RWPE2 (cell line): Measurements from ENCODE around the gene EMX1.

Experiments used
- ATAC-seq: fragments of 200-7000 bp; cut with Tn5 transposase; 3 replicates; pipeline ENCODE4 v1.9.1; 2021; ENCODE audit warnings: low read depth
- DNase-seq: peaks from one replicate; pipeline ENCODE4 v3.0.0-alpha.2; 2020; ENCODE audit warnings: low spot score
- H3K27ac ChIP-seq: fragments of 450-650 bp; 2 replicates; pipeline ENCODE4 v1.5.1; 2017; ENCODE audit warnings: mild to moderate bottlenecking; ENCODE audit not compliant: poor library complexity, severe bottlenecking
- H3K27me3 ChIP-seq: fragments of 250-450 bp; sonication (Bioruptor Pico); 2 replicates; pipeline ENCODE4 v1.5.1; 2021; ENCODE audit warnings: mild to moderate bottlenecking, moderate library complexity; ENCODE audit not compliant: insufficient read depth, poor library complexity, severe bottlenecking
- H3K36me3 ChIP-seq: fragments of 250-450 bp; sonication (Bioruptor Pico); 2 replicates; pipeline ENCODE4 v1.5.1; 2020; ENCODE audit warnings: low read depth, mild to moderate bottlenecking, moderate library complexity
- H3K4me1 ChIP-seq: fragments of 250-450 bp; sonication (Bioruptor Pico); 2 replicates; pipeline ENCODE4 v1.5.1; 2021; ENCODE audit warnings: mild to moderate bottlenecking, moderate library complexity; ENCODE audit not compliant: insufficient read depth, poor library complexity, severe bottlenecking
- H3K4me3 ChIP-seq: fragments of 250-450 bp; sonication (Bioruptor Pico); 2 replicates; pipeline ENCODE4 v1.5.1; 2021; ENCODE audit warnings: mild to moderate bottlenecking, moderate library complexity; ENCODE audit not compliant: severe bottlenecking
- H3K9me3 ChIP-seq: fragments of 250-450 bp; sonication (Bioruptor Pico); 2 replicates; pipeline ENCODE4 v1.5.1; 2021; ENCODE audit warnings: mild to moderate bottlenecking, moderate library complexity; ENCODE audit not compliant: severe bottlenecking
- TF ChIP-seq, protein P1 (sequence below): fragments of 450-650 bp; IDR thresholded peaks from one replicate; pipeline ENCODE4 v1.5.1; 2017; ENCODE audit warnings: mild to moderate bottlenecking, moderate library complexity; ENCODE audit not compliant: poor library complexity, severe bottlenecking

EMX1 gene

DNA sequence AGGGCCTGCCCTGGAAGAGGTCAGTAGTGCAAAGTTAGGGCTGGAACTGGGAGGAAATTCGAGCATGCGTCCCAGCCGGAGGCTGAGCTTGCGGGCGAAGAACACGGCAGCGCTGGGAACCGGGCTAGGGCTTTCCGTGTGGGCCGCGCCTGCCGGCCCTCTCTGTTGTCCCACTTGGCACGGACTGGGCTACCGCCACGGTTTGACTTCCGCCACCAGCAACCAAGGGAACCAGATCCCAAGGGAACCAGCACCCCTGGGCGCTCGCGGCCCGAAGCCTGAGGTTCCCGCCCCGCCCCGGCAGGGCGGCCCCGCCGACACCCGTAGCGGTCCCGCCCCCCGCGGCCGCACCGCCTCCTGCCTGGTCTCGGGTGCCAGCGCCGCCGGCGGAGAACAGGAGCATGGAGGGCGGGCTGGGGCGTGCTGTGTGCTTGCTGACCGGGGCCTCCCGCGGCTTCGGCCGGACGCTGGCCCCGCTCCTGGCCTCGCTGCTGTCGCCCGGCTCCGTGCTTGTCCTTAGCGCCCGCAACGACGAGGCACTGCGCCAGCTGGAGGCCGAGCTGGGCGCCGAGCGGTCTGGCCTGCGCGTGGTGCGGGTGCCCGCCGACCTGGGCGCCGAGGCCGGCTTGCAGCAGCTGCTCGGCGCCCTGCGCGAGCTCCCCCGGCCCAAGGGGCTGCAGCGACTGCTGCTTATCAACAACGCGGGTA, 30.1 kb upstream of the EMX1 start, which contains the start of gene SPR:
Gene SPR (plus strand): TSS at position 377 of the 708 bp plus-strand sequence. CDS start 25 bp downstream, at position 402.
- TF ChIP-seq, protein P1, sequence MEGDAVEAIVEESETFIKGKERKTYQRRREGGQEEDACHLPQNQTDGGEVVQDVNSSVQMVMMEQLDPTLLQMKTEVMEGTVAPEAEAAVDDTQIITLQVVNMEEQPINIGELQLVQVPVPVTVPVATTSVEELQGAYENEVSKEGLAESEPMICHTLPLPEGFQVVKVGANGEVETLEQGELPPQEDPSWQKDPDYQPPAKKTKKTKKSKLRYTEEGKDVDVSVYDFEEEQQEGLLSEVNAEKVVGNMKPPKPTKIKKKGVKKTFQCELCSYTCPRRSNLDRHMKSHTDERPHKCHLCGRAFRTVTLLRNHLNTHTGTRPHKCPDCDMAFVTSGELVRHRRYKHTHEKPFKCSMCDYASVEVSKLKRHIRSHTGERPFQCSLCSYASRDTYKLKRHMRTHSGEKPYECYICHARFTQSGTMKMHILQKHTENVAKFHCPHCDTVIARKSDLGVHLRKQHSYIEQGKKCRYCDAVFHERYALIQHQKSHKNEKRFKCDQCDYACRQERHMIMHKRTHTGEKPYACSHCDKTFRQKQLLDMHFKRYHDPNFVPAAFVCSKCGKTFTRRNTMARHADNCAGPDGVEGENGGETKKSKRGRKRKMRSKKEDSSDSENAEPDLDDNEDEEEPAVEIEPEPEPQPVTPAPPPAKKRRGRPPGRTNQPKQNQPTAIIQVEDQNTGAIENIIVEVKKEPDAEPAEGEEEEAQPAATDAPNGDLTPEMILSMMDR, result no peak
- Histone ChIP-seq H3K27me3 (no peaks in the 10 kb centered on the region), H3K9me3 (no peaks in the 10 kb centered on the region), H3K4me3 (peak within 1 kb of the TSS; percentile 45), H3K27ac (peak within 1 kb of the TSS; percentile 48), H3K4me1 (no peaks in the 10 kb centered on the region), H3K36me3 (no peaks in the 10 kb centered on the region)
- no peak for DNase-seq
- peak; percentile 78 for ATAC-seq

DNA sequence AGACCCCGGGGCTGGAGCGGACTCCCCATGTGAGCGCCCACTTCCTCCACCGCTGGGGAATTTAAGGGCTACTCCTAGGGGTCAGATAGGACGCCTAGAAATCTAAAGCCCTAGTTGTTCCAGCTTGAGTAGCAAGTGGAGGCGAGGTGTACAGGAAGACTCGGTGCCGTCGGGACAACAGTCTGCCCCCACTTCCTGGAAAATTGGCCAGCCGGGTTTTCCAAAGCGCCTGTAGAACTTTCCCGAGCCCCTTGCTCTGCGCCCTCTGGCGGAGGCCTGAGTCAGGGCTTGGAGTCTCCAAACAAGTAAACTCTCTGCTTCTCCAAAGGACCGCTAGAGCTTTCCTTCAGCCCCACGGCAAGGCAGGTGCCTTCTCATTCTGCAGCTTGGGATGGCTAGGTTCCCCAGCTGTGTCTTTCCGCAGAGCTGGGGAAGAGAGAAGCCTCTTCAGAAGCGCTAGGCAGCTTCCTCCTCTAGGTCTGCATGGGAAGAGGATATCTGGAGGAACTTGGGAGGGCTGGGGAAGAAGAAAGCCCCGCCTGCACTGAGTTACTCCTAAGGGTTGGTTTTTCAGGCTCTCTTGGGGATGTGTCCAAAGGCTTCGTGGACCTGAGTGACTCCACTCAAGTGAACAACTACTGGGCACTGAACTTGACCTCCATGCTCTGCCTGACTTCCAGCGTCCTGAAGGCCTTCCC, 29.4 kb upstream of the EMX1 start:
- Histone ChIP-seq H3K27me3 (no peaks in the 10 kb centered on the region), H3K9me3 (no peaks in the 10 kb centered on the region), H3K27ac (peak overlapping the region; percentile 48), H3K36me3 (no peaks in the 10 kb centered on the region), H3K4me1 (no peaks in the 10 kb centered on the region), H3K4me3 (peak overlapping the region; percentile 45)
- DNase-seq, result peak; percentile 82
- ATAC-seq, result peak; percentile 63
- TF ChIP-seq, protein P1, result peak; percentile 95

DNA sequence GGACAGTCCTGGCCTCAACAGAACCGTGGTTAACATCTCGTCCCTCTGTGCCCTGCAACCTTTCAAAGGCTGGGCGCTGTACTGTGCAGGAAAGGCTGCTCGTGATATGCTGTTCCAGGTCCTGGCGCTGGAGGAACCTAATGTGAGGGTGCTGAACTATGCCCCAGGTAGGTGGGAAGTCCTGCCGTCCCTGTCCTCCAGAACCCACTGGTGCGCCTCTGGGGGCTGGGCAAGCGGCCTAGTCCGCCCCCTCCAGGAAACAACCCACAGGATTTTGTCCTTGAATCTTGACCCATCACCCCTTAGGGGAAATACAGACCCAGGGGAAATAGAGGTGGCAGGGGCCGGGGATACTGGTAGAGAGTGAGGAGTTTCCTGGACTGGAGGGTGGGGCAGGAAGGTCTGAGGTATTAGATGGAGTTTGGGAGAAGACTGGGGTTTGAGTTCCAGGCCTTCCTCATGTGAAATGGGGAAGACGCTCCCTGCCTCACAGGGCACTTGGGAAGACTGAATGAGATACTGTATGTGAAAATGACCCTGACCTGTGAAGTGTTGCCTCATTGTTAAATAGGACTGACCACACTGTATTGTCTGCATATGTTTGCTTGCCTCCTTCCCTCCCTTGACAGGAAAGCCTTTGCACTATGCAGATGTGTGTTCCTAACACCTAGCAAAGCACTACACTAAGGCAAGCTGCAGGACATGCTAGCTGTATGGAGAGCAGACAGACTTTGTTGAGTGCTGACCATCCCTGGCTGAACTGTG, 28.7 kb upstream of the EMX1 start:
- H3K36me3 ChIP-seq, result no peaks in the 10 kb centered on the region
- TF ChIP-seq, protein P1, result no peak
- no peaks in the 10 kb centered on the region for H3K9me3 ChIP-seq
- no peak overlapping the region for H3K27ac ChIP-seq
- no peaks in the 10 kb centered on the region for H3K4me1 ChIP-seq
- no peak for ATAC-seq
- DNase-seq, result no peak
- H3K27me3 ChIP-seq, result no peaks in the 10 kb centered on the region
- H3K4me3 ChIP-seq, result no peak overlapping the region

DNA sequence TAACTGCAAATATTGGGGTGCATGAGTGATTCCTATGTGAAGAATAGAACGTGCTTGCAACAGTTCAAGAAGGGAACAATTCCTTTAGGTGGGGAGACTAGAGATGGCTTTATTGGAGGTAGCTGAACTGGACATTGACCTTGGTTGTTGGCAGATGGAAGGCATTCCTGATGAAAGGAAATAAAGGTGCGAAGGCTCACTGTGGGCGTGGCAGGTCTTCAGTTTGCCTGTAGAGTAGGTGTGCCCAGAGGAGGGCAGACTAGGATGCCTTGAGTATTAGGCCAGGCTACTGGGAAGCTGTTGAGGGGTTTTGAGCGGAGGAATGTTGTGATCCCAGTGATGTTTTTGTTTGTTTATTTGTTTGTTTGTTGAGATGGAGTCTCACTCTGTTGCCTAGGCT, 27.3 kb upstream of the EMX1 start:
- no peak for DNase-seq
- Histone ChIP-seq H3K9me3 (no peaks in the 10 kb centered on the region), H3K36me3 (no peaks in the 10 kb centered on the region), H3K27me3 (no peaks in the 10 kb centered on the region), H3K27ac (no peak overlapping the region), H3K4me3 (no peak overlapping the region), H3K4me1 (peaks cover 5% of the 10 kb centered on the region)
- TF ChIP-seq, protein P1, result no peak
- no peak for ATAC-seq
